ENCODE measurements around the gene C18orf63. TPM values are rescaled to one million over a fixed set of nuclear protein-coding genes. Genes with fewer than 3 reads are reported as not detected.

C18orf63 gene
- total RNA-seq, 1 experiment from 2014 or later: not detected

GRCh38 chr18:74378179-74378682, 62.6 kb downstream of the C18orf63 start:
- Histone ChIP-seq H3K27ac (ENCODE audit: low read depth, low read length, poor library complexity, severe bottlenecking) (no peak overlapping the region), H3K4me3 (ENCODE audit: low read depth, low read length, poor library complexity, severe bottlenecking) (no peak overlapping the region), H3K36me3 (ENCODE audit: insufficient read depth, low read length, poor library complexity, severe bottlenecking) (no peaks in the 10 kb centered on the region), H3K4me1 (ENCODE audit: insufficient read depth, low read length, poor library complexity, severe bottlenecking) (no peaks in the 10 kb centered on the region), H3K27me3 (replicated peaks; ENCODE audit: insufficient read depth, low read depth, low read length, poor library complexity) (no peaks in the 10 kb centered on the region), H3K9me3 (ENCODE audit: low read depth, low read length, poor library complexity, severe bottlenecking) (no peaks in the 10 kb centered on the region)
- POLR2A ChIA-PET (ENCODE audit: low non-redundant PET): no interaction called here
- CTCF ChIA-PET: no interaction called here
- no TSS peak for BruUV-seq (replicated peaks)
- intact Hi-C loops (cut with micrococcal nuclease; ENCODE audit: unreplicated experiment): no loop called here
- DNase-seq (ENCODE audit: low spot score): no peak
- TF ChIP-seq EZH2 (IDR thresholded peaks at IDR 0.05; ENCODE audit: borderline replicate concordance, low read depth, low read length, poor library complexity, severe bottlenecking): no peak
- TF ChIP-seq CTCF (conservative IDR thresholded peaks at IDR 0.05; ENCODE audit: low read depth, low read length): no peak

- DNase-seq (ENCODE audit: low spot score): no peak
- no peak for TF ChIP-seq EZH2 (IDR thresholded peaks at IDR 0.05; ENCODE audit: borderline replicate concordance, low read depth, low read length, poor library complexity, severe bottlenecking)
- no peak for TF ChIP-seq CTCF (conservative IDR thresholded peaks at IDR 0.05; ENCODE audit: low read depth, low read length)
- no peaks in the 10 kb centered on the region for H3K9me3 ChIP-seq (ENCODE audit: low read depth, low read length, poor library complexity, severe bottlenecking)
- H3K27me3 ChIP-seq (replicated peaks; ENCODE audit: insufficient read depth, low read depth, low read length, poor library complexity): no peaks in the 10 kb centered on the region
- no peak overlapping the region for H3K27ac ChIP-seq (ENCODE audit: low read depth, low read length, poor library complexity, severe bottlenecking)
- H3K4me3 ChIP-seq (ENCODE audit: low read depth, low read length, poor library complexity, severe bottlenecking): no peak overlapping the region
- intact Hi-C loops (cut with micrococcal nuclease; ENCODE audit: unreplicated experiment): no loop called here
- H3K36me3 ChIP-seq (ENCODE audit: insufficient read depth, low read length, poor library complexity, severe bottlenecking): no peaks in the 10 kb centered on the region
- BruUV-seq (replicated peaks): no TSS peak
- H3K4me1 ChIP-seq (ENCODE audit: insufficient read depth, low read length, poor library complexity, severe bottlenecking): no peaks in the 10 kb centered on the region
- POLR2A ChIA-PET (ENCODE audit: low non-redundant PET): no interaction called here
- CTCF ChIA-PET: no interaction called here
These were observed 65.3 kb downstream of the C18orf63 start for GRCh38 chr18:74380916-74381315.

GRCh38 chr18:74381621-74382295, 66.1 kb downstream of the C18orf63 start:
- H3K27ac ChIP-seq (ENCODE audit: low read depth, low read length, poor library complexity, severe bottlenecking): no peak overlapping the region
- CTCF ChIA-PET: no interaction called here
- H3K27me3 ChIP-seq (replicated peaks; ENCODE audit: insufficient read depth, low read depth, low read length, poor library complexity): no peaks in the 10 kb centered on the region
- intact Hi-C loops (cut with micrococcal nuclease; ENCODE audit: unreplicated experiment): no loop called here
- TF ChIP-seq CTCF (conservative IDR thresholded peaks at IDR 0.05; ENCODE audit: low read depth, low read length): no peak
- TF ChIP-seq EZH2 (IDR thresholded peaks at IDR 0.05; ENCODE audit: borderline replicate concordance, low read depth, low read length, poor library complexity, severe bottlenecking): no peak
- no peak overlapping the region for H3K4me3 ChIP-seq (ENCODE audit: low read depth, low read length, poor library complexity, severe bottlenecking)
- no peaks in the 10 kb centered on the region for H3K36me3 ChIP-seq (ENCODE audit: insufficient read depth, low read length, poor library complexity, severe bottlenecking)
- no TSS peak for BruUV-seq (replicated peaks)
- H3K4me1 ChIP-seq (ENCODE audit: insufficient read depth, low read length, poor library complexity, severe bottlenecking): no peaks in the 10 kb centered on the region
- POLR2A ChIA-PET (ENCODE audit: low non-redundant PET): no interaction called here
- DNase-seq (ENCODE audit: low spot score): no peak
- no peaks in the 10 kb centered on the region for H3K9me3 ChIP-seq (ENCODE audit: low read depth, low read length, poor library complexity, severe bottlenecking)
